Epithelial cell of proximal tubule (primary cell): Measurements from ENCODE around the gene BACH2. TPM values are rescaled to one million over a fixed set of nuclear protein-coding genes. Genes with fewer than 3 reads are reported as not detected.

Experiments
- DNase-seq: peaks from one replicate; pipeline ENCODE4 v3.0.0-alpha.2; 2011; ENCODE audit warnings: low read depth
- H3K4me3 ChIP-seq: 2 replicates; pipeline ENCODE4 v1.5.1; 2011; ENCODE audit warnings: low read depth, mild to moderate bottlenecking, low read length
- CTCF ChIP-seq: conservative IDR thresholded peaks from 2 replicates; pipeline ENCODE4 v1.5.1; 2012; ENCODE audit warnings: low read depth, mild to moderate bottlenecking, low read length
- total RNA-seq: library from RNA; depleted of rRNA; stranded (reverse); fragments of >200 nt; gene quantifications from 2 replicates; pipeline ENCODE4 v1.2.3, GENCODE V29; 2015

The BACH2 gene
- total RNA-seq, 1 donor from 2014 or later, result 0.69 TPM

- no peak overlapping the region for H3K4me3 ChIP-seq
- no peak for TF ChIP-seq CTCF
- no peak for DNase-seq
Measured at GRCh38 chr6:89938014-89938413, 358.6 kb downstream of the BACH2 start.

- DNase-seq, result no peak
- no peak overlapping the region for H3K4me3 ChIP-seq
- TF ChIP-seq CTCF, result no peak
Measured at GRCh38 chr6:89936177-89936576, 360.5 kb downstream of the BACH2 start.

GRCh38 chr6:89934685-89935366, 361.8 kb downstream of the BACH2 start:
- TF ChIP-seq CTCF, result no peak
- H3K4me3 ChIP-seq, result no peak overlapping the region
- no peak for DNase-seq

- DNase-seq, result no peak
- TF ChIP-seq CTCF, result no peak
- H3K4me3 ChIP-seq, result no peak overlapping the region
Measured at GRCh38 chr6:89932245-89932802, 364.3 kb downstream of the BACH2 start.

GRCh38 chr6:89930789-89931188, 365.9 kb downstream of the BACH2 start:
- DNase-seq, result no peak
- TF ChIP-seq CTCF, result no peak
- H3K4me3 ChIP-seq, result no peak overlapping the region

- no peak overlapping the region for H3K4me3 ChIP-seq
- no peak for DNase-seq
Measured at GRCh38 chr6:89928604-89929003, 368.0 kb downstream of the BACH2 start.

More at GRCh38 chr6:89928604-89929003, 368.0 kb downstream of the BACH2 start:
- TF ChIP-seq CTCF, result no peak
